Vagina (tissue), 2 donors: ENCODE results near the gene ZNF346. TPM values are rescaled to one million over a fixed set of nuclear protein-coding genes. Genes with fewer than 3 reads are reported as not detected.
"Not testable (repeated sequence)": the region's sequence is repeated elsewhere in the genome, so short reads cannot be mapped to it uniquely, and the experiment has no call there.

Source experiments
- DNase-seq, 2 donors: peaks; one replicate each; pipeline ENCODE4 v3.0.0-alpha.2; 2017; ENCODE audit errors: extremely low spot score in 2 of 2
- H3K27ac ChIP-seq: fragments of 200-600 bp; sonication (generic); one replicate; pipeline ENCODE4 v1.5.1; 2019
- H3K27me3 ChIP-seq: fragments of 200-600 bp; sonication (generic); one replicate; pipeline ENCODE4 v1.5.1; 2019
- H3K36me3 ChIP-seq, 2 donors: fragments of 200-600 bp; sonication (generic); one replicate each; pipeline ENCODE4 v1.5.1; 2017 to 2019
- H3K4me1 ChIP-seq: fragments of 200-600 bp; sonication (generic); one replicate; pipeline ENCODE4 v1.5.1; 2019
- H3K4me3 ChIP-seq, 2 donors: fragments of 200-600 bp; sonication (generic); 1 replicate in 1 of 2; 2 replicates in 1 of 2; pipeline ENCODE4 v1.5.1; 2016 to 2019
- H3K9me3 ChIP-seq: fragments of 200-600 bp; sonication (generic); one replicate; pipeline ENCODE4 v1.5.1; 2019
- POLR2A ChIP-seq, 2 donors: fragments of 450-650 bp; IDR thresholded peaks; one replicate each; pipeline ENCODE4 v1.6.1; 2017; ENCODE audit warnings: antibody characterized with exemption in 2 of 2, mild to moderate bottlenecking in 2 of 2, moderate library complexity in 2 of 2
- POLR2AphosphoS5 ChIP-seq, 2 donors: sonication (generic); formaldehyde crosslinking; IDR thresholded peaks; one replicate each; pipeline ENCODE4 v1.9.0; 2017; ENCODE audit warnings: antibody characterized with exemption in 2 of 2, mild to moderate bottlenecking in 2 of 2, low read depth in 1 of 2; ENCODE audit not compliant: insufficient read depth in 1 of 2
- intact Hi-C: fragments of 100-400 bp; cut with DNase I; formaldehyde crosslinking; loops from one replicate; pipeline ENCODE4 v1.15.1; 2023
- total RNA-seq: library from RNA; depleted of rRNA; stranded (reverse); fragments of >200 nt; gene quantifications from one replicate; pipeline ENCODE4 v1.2.3, GENCODE V29; 2016
- TF ChIP-seq, protein P1 (sequence below), 3 experiments: fragments of 450-650 bp in 2 of 3; fragments of 200-600 bp in 1 of 3; sonication (generic) in 1 of 3; IDR thresholded peaks; one replicate each; pipeline ENCODE4 v1.5.1; 2017 to 2019; ENCODE audit warnings: antibody characterized with exemption in 3 of 3, mild to moderate bottlenecking in 2 of 3, moderate library complexity in 2 of 3

Gene ZNF346
- total RNA-seq: 52.1 TPM

- TF ChIP-seq POLR2A (IDR thresholded peaks at IDR 0.05) (peak in 1 of 2 donors; percentile 53), POLR2AphosphoS5 (IDR thresholded peaks at IDR 0.05; ENCODE audit: insufficient read depth in 1 of 2, low read depth in 1 of 2) (peak; percentile 60 to 83)
- TF ChIP-seq, protein P1, sequence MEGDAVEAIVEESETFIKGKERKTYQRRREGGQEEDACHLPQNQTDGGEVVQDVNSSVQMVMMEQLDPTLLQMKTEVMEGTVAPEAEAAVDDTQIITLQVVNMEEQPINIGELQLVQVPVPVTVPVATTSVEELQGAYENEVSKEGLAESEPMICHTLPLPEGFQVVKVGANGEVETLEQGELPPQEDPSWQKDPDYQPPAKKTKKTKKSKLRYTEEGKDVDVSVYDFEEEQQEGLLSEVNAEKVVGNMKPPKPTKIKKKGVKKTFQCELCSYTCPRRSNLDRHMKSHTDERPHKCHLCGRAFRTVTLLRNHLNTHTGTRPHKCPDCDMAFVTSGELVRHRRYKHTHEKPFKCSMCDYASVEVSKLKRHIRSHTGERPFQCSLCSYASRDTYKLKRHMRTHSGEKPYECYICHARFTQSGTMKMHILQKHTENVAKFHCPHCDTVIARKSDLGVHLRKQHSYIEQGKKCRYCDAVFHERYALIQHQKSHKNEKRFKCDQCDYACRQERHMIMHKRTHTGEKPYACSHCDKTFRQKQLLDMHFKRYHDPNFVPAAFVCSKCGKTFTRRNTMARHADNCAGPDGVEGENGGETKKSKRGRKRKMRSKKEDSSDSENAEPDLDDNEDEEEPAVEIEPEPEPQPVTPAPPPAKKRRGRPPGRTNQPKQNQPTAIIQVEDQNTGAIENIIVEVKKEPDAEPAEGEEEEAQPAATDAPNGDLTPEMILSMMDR (IDR thresholded peaks at IDR 0.05): peak in 2 of 3 experiments; percentile 46 to 83
- intact Hi-C loops: no loop called here
These were observed at the start of gene ZNF346 for GRCh38 chr5:177022386-177023302. ZNF346 (plus strand) TSS chr5:177022696; CDS start chr5:177022739, 43 bp downstream.

GRCh38 chr5:176979669-176980068 lies 42.8 kb upstream of the ZNF346 start:
- TF ChIP-seq POLR2A (IDR thresholded peaks at IDR 0.05): no peak
- TF ChIP-seq, protein P1 (IDR thresholded peaks at IDR 0.05): no peak
- TF ChIP-seq POLR2AphosphoS5 (IDR thresholded peaks at IDR 0.05; ENCODE audit: insufficient read depth in 1 of 2, low read depth in 1 of 2): no peak
- no peaks in the 10 kb centered on the region for H3K9me3 ChIP-seq
- H3K27ac ChIP-seq: no peak overlapping the region
- H3K27me3 ChIP-seq: no peaks in the 10 kb centered on the region
- no peaks in the 10 kb centered on the region for H3K4me1 ChIP-seq
- peaks cover 0 to 20% of the 10 kb centered on the region in 2 donors for H3K36me3 ChIP-seq
- DNase-seq: no peak
- intact Hi-C loops: no loop called here
- no peak overlapping the region for H3K4me3 ChIP-seq

More at GRCh38 chr5:177022386-177023302, at the start of gene ZNF346:
- Histone ChIP-seq H3K4me3 (peak within 1 kb of the TSS; percentile 76 to 92), H3K9me3 (no peaks in the 10 kb centered on the region), H3K27me3 (no peaks in the 10 kb centered on the region), H3K4me1 (peaks cover 29% of the 10 kb centered on the region), H3K27ac (peak within 1 kb of the TSS; percentile 81), H3K36me3 (no peaks in the 10 kb centered on the region)
- peak in 1 of 2 donors; percentile 93 for DNase-seq

DNA sequence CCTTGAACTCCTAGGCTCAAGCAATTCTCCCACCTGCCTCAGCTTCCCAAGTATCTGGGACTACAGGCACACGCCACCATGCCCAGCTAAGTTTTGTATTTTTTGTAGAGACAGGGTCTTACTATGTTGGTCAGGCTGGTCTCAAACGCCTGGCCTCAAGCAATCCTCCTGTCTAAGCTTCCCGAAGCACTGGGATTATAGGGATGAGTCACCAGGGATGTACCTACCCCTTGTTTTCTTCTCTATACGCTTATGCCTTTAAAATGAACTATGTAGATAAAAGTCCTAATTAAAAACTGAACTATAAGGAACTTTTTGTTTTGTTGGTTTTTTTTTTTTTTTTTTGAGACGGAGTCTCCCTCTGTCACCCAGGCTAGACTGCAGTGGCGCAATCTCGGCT lies 41.7 kb upstream of the ZNF346 start:
- TF ChIP-seq POLR2AphosphoS5 (IDR thresholded peaks at IDR 0.05; ENCODE audit: insufficient read depth in 1 of 2, low read depth in 1 of 2) (no peak), POLR2A (IDR thresholded peaks at IDR 0.05) (no peak)
- TF ChIP-seq, protein P1 (IDR thresholded peaks at IDR 0.05): no peak
- Histone ChIP-seq H3K36me3 (peaks cover 0 to 14% of the 10 kb centered on the region in 2 donors), H3K9me3 (no peaks in the 10 kb centered on the region), H3K4me3 (no peak overlapping the region), H3K4me1 (no peaks in the 10 kb centered on the region), H3K27ac (no peak overlapping the region), H3K27me3 (no peaks in the 10 kb centered on the region)
- intact Hi-C loops: no loop called here
- no peak for DNase-seq

DNA sequence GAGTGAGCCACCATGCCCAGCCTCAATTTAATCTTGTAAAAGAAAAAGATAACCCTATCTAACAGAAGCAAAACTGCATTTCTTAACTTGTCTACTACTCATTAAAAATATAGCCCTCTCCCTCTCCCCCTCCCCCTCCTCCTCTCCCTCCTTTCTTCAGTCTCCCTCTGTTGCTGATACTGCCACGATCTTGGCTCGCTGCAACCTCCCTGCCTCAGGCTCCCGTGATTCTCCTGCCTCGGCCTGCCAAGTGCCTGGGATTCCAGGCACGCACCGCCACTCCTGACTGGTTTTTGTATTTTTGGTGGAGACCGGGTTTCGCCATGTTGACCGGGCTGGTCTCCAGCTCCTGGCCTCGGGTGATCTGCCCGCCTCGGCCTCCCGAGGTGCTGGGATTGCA lies 39.4 kb upstream of the ZNF346 start:
- intact Hi-C loops, DNase-seq: not testable (repeated sequence)

GRCh38 chr5:176983593-176983992 lies 38.9 kb upstream of the ZNF346 start:
- H3K27me3 ChIP-seq, H3K27ac ChIP-seq, H3K4me3 ChIP-seq, intact Hi-C loops, DNase-seq, H3K9me3 ChIP-seq: not testable (repeated sequence)
- Histone ChIP-seq H3K4me1 (peaks cover 11% of the 10 kb centered on the region), H3K36me3 (peaks cover 0 to 14% of the 10 kb centered on the region in 2 donors)

More for the DNA sequence above, 39.4 kb upstream of the ZNF346 start:
- Histone ChIP-seq H3K4me1 (peaks cover 11% of the 10 kb centered on the region), H3K36me3 (peaks cover 0 to 14% of the 10 kb centered on the region in 2 donors)
- not testable (repeated sequence) for H3K9me3 ChIP-seq, H3K27me3 ChIP-seq, H3K27ac ChIP-seq, H3K4me3 ChIP-seq

GRCh38 chr5:176984176-176984575 lies 38.3 kb upstream of the ZNF346 start:
- Histone ChIP-seq H3K4me1 (peaks cover 11% of the 10 kb centered on the region), H3K36me3 (peaks cover 0 to 12% of the 10 kb centered on the region in 2 donors)
- intact Hi-C loops, H3K27me3 ChIP-seq, H3K4me3 ChIP-seq, H3K27ac ChIP-seq, H3K9me3 ChIP-seq, DNase-seq: not testable (repeated sequence)
